Upper lobe of left lung (tissue), 6 donors: Measurements from ENCODE around the gene QRFP. TPM values are rescaled to one million over a fixed set of nuclear protein-coding genes. Genes with fewer than 3 reads are reported as not detected.

ENCODE experiments used
- ATAC-seq, 2 donors: fragments of 200-7000 bp; cut with Tn5 transposase; one replicate each; pipeline ENCODE4 v1.9.1; 2022; ENCODE audit warnings: mild to moderate bottlenecking in 2 of 2, moderate library complexity in 2 of 2; ENCODE audit not compliant: low FRiP score in 2 of 2
- DNase-seq, 2 donors: peaks; one replicate each; pipeline ENCODE4 v3.0.0-alpha.2; 2019 to 2020
- H3K27ac ChIP-seq, 4 donors: fragments of 200-600 bp; sonication (generic); one replicate each; pipeline ENCODE4 v1.5.1; 2016 to 2019
- H3K27me3 ChIP-seq, 4 donors: fragments of 200-600 bp; sonication (generic); one replicate each; pipeline ENCODE4 v1.5.1; 2017 to 2019
- H3K36me3 ChIP-seq, 4 donors: fragments of 200-600 bp; sonication (generic); one replicate each; pipeline ENCODE4 v1.5.1; 2016 to 2019
- H3K4me1 ChIP-seq, 4 donors: fragments of 200-600 bp; sonication (generic); one replicate each; pipeline ENCODE4 v1.5.1; 2018 to 2019
- H3K4me3 ChIP-seq, 4 donors: fragments of 200-600 bp; sonication (generic); one replicate each; pipeline ENCODE4 v1.5.1; 2017 to 2019; ENCODE audit warnings: mild to moderate bottlenecking in 2 of 4, moderate library complexity in 1 of 4
- H3K9me3 ChIP-seq, 4 donors: fragments of 200-600 bp; sonication (generic); one replicate each; pipeline ENCODE4 v1.5.1; 2018 to 2019
- EP300 ChIP-seq, 4 donors: sonication (generic); formaldehyde crosslinking; IDR thresholded peaks; one replicate each; pipeline ENCODE4 v1.5.1; 2017; ENCODE audit warnings: antibody characterized with exemption in 4 of 4, control low read depth in 2 of 4
- POLR2A ChIP-seq, 4 donors: fragments of 450-650 bp; IDR thresholded peaks; one replicate each; pipeline ENCODE4 v1.5.1; 2016 to 2017; ENCODE audit warnings: antibody characterized with exemption in 4 of 4, mild to moderate bottlenecking in 2 of 4
- POLR2AphosphoS5 ChIP-seq, 2 donors: sonication (generic); formaldehyde crosslinking; IDR thresholded peaks; one replicate each; pipeline ENCODE4 v1.5.1; 2017; ENCODE audit warnings: antibody characterized with exemption in 2 of 2
- WGBS, 2 donors: methylation state at CpG; one replicate each; pipeline ENCODE4 v1.1.5; 2017 to 2018; 5-methylcytosine and 5-hydroxymethylcytosine counted together
- total RNA-seq, 6 donors: library from RNA; depleted of rRNA in 4 of 6; stranded (reverse); fragments of >200 nt in 4 of 6; gene quantifications; one replicate each; pipeline versions ENCODE4 v1.1.0 to v1.2.1, GENCODE V29; 2016 to 2021
- TF ChIP-seq, protein P1 (sequence below), 6 experiments: fragments of 450-650 bp in 4 of 6; fragments of 200-600 bp in 2 of 6; sonication (generic) in 2 of 6; IDR thresholded peaks; one replicate each; pipeline ENCODE4 v1.5.1; 2016 to 2019; ENCODE audit warnings: antibody characterized with exemption in 6 of 6
- donor health status: DM: no; HTN: no; CAD: no; lungs with moderate emphysema.
- donor health status: DM: no; HTN: yes; CAD: no; lungs with severe emphysema.

QRFP gene
- total RNA-seq, 6 donors from 2014 or later, result not detected

DNA sequence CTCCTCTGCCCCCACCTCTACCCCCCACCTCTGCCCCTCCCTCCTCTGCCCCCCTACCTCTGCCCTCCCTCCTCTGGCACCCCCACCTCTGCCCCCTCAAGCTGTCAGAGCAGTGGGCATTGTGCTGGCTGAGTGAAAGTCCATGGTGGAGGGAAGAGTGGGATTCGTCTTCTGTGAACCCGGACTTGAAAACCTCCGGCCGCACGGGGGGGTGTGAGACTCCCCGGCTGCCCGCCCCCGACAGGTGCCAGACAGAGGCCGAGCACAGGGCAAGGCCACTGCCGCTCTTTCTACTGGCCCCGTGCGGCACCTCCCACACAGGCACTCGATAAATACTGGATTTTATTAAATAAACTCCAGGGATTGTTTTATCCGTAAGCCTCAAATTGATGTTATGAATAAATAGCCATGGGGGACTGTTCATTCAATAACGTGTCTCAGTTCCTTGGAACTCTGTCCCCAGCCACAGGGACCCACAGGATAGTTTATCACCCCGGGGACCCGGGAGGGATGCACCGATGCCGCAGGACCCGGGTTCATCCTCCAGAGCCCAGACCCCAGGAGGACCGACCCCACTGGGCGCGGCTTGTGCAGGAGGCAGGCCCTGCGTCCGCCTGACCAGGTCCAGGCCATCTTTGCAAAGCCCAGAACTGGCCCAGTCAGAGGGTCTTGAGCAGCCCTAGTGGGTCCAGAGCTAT is 2.6 kb upstream of the QRFP start:
- peaks cover 0 to 5% (median 2%) of the 10 kb centered on the region in 4 donors for H3K27me3 ChIP-seq
- 75 to 78% methylated on average over 13 to 25 of the region's 25 CpGs for WGBS, 2 donors

DNA sequence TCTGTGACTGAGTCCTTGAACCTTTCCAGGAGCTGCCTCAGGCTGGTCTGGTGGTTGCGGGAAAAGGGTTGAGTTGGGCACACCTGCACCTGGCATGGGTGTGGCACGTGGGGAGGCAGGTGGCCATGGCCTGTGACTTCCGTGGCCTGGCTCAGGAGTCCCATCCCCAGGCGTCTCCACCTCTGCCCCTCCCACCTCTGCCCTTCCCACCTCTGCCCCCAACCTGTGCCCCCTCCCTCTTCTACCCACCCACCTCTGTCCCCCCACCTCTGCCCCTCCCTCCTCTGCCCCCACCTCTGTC is 1.9 kb upstream of the QRFP start:
- H3K27me3 ChIP-seq, result peaks cover 0 to 5% (median 2%) of the 10 kb centered on the region in 4 donors
- no peak overlapping the region for H3K27ac ChIP-seq
- peaks cover 0 to 7% (median 0%) of the 10 kb centered on the region in 4 donors for H3K4me1 ChIP-seq
- TF ChIP-seq, protein P1, sequence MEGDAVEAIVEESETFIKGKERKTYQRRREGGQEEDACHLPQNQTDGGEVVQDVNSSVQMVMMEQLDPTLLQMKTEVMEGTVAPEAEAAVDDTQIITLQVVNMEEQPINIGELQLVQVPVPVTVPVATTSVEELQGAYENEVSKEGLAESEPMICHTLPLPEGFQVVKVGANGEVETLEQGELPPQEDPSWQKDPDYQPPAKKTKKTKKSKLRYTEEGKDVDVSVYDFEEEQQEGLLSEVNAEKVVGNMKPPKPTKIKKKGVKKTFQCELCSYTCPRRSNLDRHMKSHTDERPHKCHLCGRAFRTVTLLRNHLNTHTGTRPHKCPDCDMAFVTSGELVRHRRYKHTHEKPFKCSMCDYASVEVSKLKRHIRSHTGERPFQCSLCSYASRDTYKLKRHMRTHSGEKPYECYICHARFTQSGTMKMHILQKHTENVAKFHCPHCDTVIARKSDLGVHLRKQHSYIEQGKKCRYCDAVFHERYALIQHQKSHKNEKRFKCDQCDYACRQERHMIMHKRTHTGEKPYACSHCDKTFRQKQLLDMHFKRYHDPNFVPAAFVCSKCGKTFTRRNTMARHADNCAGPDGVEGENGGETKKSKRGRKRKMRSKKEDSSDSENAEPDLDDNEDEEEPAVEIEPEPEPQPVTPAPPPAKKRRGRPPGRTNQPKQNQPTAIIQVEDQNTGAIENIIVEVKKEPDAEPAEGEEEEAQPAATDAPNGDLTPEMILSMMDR (IDR thresholded peaks at IDR 0.05), result no peak
- TF ChIP-seq EP300 (IDR thresholded peaks at IDR 0.05), result no peak
- TF ChIP-seq POLR2AphosphoS5 (IDR thresholded peaks at IDR 0.05), result no peak
- no peak for TF ChIP-seq POLR2A (IDR thresholded peaks at IDR 0.05)
- H3K4me3 ChIP-seq, result no peak overlapping the region
- DNase-seq (no peak), ATAC-seq (no peak)
- no peaks in the 10 kb centered on the region for H3K9me3 ChIP-seq
- H3K36me3 ChIP-seq, result peaks cover 0 to 3% (median under 1%) of the 10 kb centered on the region in 4 donors
- 60 to 79% methylated on average over 4 of the region's 4 CpGs for WGBS, 2 donors

More for the DNA sequence above, 2.6 kb upstream of the QRFP start:
- H3K9me3 ChIP-seq, result no peaks in the 10 kb centered on the region
- ATAC-seq (no peak), DNase-seq (peak in 1 of 2 donors; percentile 65)
- H3K4me1 ChIP-seq, result peaks cover 0 to under 1% (median 0%) of the 10 kb centered on the region in 4 donors
- H3K36me3 ChIP-seq, result no peaks in the 10 kb centered on the region
- TF ChIP-seq POLR2A (IDR thresholded peaks at IDR 0.05) (no peak), POLR2AphosphoS5 (IDR thresholded peaks at IDR 0.05) (no peak), EP300 (IDR thresholded peaks at IDR 0.05) (no peak)
- TF ChIP-seq, protein P1 (IDR thresholded peaks at IDR 0.05), result no peak
- H3K27ac ChIP-seq, result no peak overlapping the region
- H3K4me3 ChIP-seq, result no peak overlapping the region

DNA sequence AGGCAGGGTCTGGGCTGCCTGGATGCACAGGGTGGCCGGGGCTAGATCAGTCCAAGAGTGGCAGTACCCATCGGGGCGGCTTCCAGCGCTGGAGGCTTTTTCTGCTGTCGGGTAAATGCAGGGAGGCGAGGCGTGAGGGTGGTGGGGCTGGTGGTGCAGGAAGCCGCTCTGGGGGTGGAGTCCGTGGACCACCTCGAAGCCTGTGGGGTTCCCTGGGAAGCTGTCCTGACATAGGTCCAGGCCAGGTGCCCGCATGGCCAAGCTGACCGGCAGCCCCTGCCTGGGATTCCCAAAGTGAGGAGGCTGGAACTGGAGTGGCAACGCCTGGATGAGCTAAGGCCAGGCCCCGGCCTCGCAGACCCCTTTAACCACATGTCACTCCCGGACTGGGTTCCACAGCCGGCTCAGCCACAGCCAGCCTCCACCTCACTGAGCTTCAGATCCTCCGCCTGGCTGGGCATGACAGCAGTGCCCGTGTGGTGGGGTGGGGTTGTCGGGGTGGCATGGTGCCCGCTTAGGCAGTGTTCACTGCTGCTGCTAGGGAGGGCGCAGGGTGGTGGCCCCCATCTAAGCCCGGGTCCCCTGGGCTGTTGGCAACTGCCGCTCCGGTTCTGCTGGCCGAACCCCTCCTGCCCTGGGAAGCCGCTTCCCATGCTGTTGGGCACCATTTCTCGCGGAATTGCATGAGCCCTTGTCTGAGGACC is 1.4 kb upstream of the QRFP start:
- no peak overlapping the region for H3K4me3 ChIP-seq
- peaks cover 0 to 5% (median under 1%) of the 10 kb centered on the region in 4 donors for H3K27me3 ChIP-seq
- DNase-seq (peak in 1 of 2 donors; percentile 71), ATAC-seq (no peak)
- H3K36me3 ChIP-seq, result peaks cover 0 to 8% (median 3%) of the 10 kb centered on the region in 4 donors
- WGBS, 2 donors, result 76 to 80% methylated on average over 13 to 22 of the region's 29 CpGs
- peaks cover 0 to 10% (median 0%) of the 10 kb centered on the region in 4 donors for H3K4me1 ChIP-seq
- H3K27ac ChIP-seq, result no peak overlapping the region
- no peaks in the 10 kb centered on the region for H3K9me3 ChIP-seq
- TF ChIP-seq POLR2AphosphoS5 (IDR thresholded peaks at IDR 0.05) (no peak), EP300 (IDR thresholded peaks at IDR 0.05) (no peak), POLR2A (IDR thresholded peaks at IDR 0.05) (no peak)
- TF ChIP-seq, protein P1 (IDR thresholded peaks at IDR 0.05), result no peak

DNA sequence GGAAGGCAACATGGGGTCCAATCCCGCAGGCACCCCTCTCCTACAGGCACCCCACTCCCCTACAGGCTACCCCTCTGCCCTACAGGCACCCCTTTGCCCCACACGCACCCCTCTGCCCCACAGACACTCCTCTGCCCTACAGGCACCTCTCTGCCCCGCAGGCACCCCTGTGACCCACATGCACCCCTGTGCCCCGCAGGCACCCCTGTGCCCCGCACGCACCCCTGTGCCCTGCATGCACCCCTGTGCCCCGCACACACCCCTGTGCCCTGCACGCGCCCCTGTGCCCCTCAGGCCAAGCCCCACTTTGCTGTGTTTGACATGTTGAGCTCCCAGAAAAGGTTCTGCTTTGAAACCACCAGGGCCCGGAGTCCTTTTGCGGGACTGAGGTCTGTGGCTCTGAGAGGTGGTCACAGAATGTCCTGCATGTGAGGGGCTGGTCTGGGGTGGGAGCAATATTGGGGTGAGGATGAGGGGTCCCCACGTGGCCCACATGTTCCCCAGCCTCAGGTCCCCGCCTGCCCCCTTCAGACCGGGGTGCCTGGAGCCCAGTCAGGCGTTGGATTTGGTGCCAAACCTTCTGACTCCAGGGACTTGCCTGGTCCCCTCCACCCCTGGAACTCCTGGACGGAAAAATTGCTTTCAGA is 616 bp upstream of the QRFP start:
- Histone ChIP-seq H3K27ac (no peak overlapping the region), H3K4me3 (no peak overlapping the region), H3K36me3 (peaks cover 0 to 16% (median 4%) of the 10 kb centered on the region in 4 donors), H3K4me1 (peaks cover 0 to 10% (median 0%) of the 10 kb centered on the region in 4 donors), H3K27me3 (peaks cover 0 to 5% (median 0%) of the 10 kb centered on the region in 4 donors), H3K9me3 (no peaks in the 10 kb centered on the region)
- TF ChIP-seq, protein P1 (IDR thresholded peaks at IDR 0.05), result no peak
- no peak for TF ChIP-seq POLR2AphosphoS5 (IDR thresholded peaks at IDR 0.05)
- TF ChIP-seq POLR2A (IDR thresholded peaks at IDR 0.05), result no peak
- no peak for TF ChIP-seq EP300 (IDR thresholded peaks at IDR 0.05)
- 78 to 87% methylated on average over 13 of the region's 16 CpGs for WGBS, 2 donors
- no peak for DNase-seq
- no peak for ATAC-seq
